Activated naive CD4-positive, alpha-beta T cell treated with anti-CD3 and anti-CD28 coated beads, Interleukin-2, amount 50 U/mL, for 24 hours (primary cell): ENCODE results near the gene TMEM91.
A peak's percentile ranks its signal among the peaks of the same experiment; 100 is the strongest.
"Not testable (repeated sequence)": the region's sequence is repeated elsewhere in the genome, so short reads cannot be mapped to it uniquely, and the experiment has no call there.

Source experiments
- H3K27ac Mint-ChIP-seq: one replicate; pipeline ENCODE4 v1.8.0; 2021; ENCODE audit warnings: mild to moderate bottlenecking, mixed read lengths
- H3K27me3 Mint-ChIP-seq: one replicate; pipeline ENCODE4 v1.8.0; 2021; ENCODE audit warnings: mixed read lengths
- H3K36me3 Mint-ChIP-seq: one replicate; pipeline ENCODE4 v1.8.0; 2021; ENCODE audit warnings: mixed read lengths
- H3K4me1 Mint-ChIP-seq: one replicate; pipeline ENCODE4 v1.8.0; 2021; ENCODE audit warnings: mixed read lengths
- H3K4me3 Mint-ChIP-seq: one replicate; pipeline ENCODE4 v1.8.0; 2021; ENCODE audit warnings: mild to moderate bottlenecking, mixed read lengths
- H3K9me3 Mint-ChIP-seq: one replicate; pipeline ENCODE4 v1.8.0; 2021; ENCODE audit warnings: mixed read lengths

Gene TMEM91

GRCh38 chr19:41363371-41363752 is 13.0 kb upstream of the TMEM91 start:
- H3K27me3 Mint-ChIP-seq, result no peaks in the 10 kb centered on the region
- H3K9me3 Mint-ChIP-seq, result no peaks in the 10 kb centered on the region
- peaks cover 40% of the 10 kb centered on the region for H3K4me1 Mint-ChIP-seq
- peaks cover 3% of the 10 kb centered on the region for H3K36me3 Mint-ChIP-seq
- H3K4me3 Mint-ChIP-seq, result peak overlapping the region; percentile 97
- peak overlapping the region; percentile 100 for H3K27ac Mint-ChIP-seq

GRCh38 chr19:41363753-41364523 is 12.4 kb upstream of the TMEM91 start, which contains the start of gene B9D2:
Gene B9D2 (minus strand): TSS chr19:41364149. CDS start chr19:41363519, 630 bp downstream.
- Mint-ChIP-seq H3K4me1 (peaks cover 37% of the 10 kb centered on the region), H3K9me3 (no peaks in the 10 kb centered on the region), H3K36me3 (peaks cover 3% of the 10 kb centered on the region), H3K4me3 (peak within 1 kb of the TSS; percentile 97), H3K27me3 (no peaks in the 10 kb centered on the region), H3K27ac (peak within 1 kb of the TSS; percentile 100)

DNA sequence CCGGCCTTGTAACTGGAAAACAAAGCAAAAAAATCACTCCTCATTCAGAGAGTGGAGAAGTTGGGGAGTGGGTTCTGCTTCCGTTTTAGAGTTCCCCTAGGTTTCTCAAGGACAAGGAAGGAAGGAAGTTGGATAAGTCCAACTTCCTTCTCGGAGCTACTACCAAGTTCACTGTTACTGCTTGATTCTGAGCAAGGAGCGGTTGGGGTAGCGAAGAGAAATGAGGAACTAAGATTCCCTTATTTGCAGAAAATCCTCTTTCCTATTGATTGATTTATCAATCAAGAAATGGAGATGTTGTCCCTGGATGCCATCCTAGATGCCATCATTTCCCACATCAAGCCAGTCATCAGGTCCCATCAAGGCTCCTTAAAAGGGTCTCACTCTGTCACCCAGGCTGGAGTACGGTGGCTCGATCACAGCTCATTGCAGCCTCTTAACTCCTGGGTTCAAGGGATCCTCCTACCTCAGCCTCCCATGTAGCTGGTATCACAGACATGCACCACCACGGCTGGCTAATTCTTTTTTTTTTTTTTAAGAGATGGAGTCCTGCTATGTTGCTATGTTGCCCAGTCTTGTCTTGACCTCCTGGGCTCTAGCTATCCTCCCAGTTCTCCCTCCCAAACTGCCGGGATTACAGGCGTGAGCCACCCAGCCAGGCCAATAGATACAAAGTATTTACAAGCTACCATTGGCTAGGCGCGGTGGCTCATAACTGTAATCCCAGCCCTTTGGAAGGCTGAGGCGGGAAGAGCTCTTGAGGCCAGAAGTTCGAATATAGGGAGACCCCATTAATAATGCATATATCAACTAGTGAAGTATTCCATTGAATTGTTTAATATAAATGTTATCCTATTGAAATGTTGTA is 11.6 kb upstream of the TMEM91 start:
- peaks cover 36% of the 10 kb centered on the region for H3K4me1 Mint-ChIP-seq
- peak overlapping the region; percentile 100 for H3K27ac Mint-ChIP-seq
- peaks cover 3% of the 10 kb centered on the region for H3K36me3 Mint-ChIP-seq
- H3K9me3 Mint-ChIP-seq, result no peaks in the 10 kb centered on the region
- H3K27me3 Mint-ChIP-seq, result no peaks in the 10 kb centered on the region
- peak overlapping the region; percentile 97 for H3K4me3 Mint-ChIP-seq

DNA sequence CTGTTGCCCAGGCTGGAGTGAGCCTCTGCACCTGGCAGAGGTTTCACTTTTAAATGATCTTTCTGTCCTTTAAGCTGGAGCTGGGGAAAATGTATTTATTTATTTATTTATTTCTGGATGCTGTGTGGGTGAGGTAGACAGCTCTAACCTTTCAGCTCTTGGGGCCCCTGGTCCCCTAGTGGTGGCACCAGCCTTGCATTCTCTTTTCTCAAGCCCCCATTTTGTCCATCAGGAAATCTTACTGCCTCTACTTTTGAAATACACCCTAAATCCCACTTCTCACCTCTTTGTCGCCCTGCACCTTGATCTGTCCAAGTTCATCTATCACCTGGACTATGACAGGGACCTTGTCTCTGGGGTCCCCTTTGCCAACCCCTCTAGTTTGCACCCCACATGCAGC is 10.2 kb upstream of the TMEM91 start:
- Mint-ChIP-seq H3K36me3 (peaks cover 3% of the 10 kb centered on the region), H3K4me1 (peaks cover 31% of the 10 kb centered on the region), H3K9me3 (no peaks in the 10 kb centered on the region), H3K4me3 (peak overlapping the region; percentile 47), H3K27ac (no peak overlapping the region), H3K27me3 (no peaks in the 10 kb centered on the region)

DNA sequence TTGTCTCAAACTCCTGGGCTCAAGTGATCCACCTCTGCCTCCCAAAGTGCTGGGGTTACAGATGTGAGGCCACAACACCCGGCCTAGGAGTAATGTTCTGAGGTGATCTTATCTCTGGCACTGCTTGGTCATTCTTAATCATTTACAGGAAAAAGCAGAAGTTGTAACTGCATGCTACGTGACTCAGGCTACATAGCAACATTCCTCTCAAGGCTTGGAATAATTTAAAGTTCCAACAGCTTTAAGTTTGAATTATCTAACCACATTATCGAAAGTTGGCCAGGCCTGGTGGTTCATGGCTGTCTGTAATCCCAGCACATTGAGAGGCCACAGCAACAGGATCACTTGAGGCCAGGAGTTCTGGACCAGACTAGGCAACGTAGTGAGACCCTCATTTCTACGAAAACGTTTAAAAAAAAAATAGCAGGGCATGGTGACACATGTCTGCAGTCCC is 8.5 kb upstream of the TMEM91 start:
- Mint-ChIP-seq H3K27me3 (no peaks in the 10 kb centered on the region), H3K9me3 (no peaks in the 10 kb centered on the region)

DNA sequence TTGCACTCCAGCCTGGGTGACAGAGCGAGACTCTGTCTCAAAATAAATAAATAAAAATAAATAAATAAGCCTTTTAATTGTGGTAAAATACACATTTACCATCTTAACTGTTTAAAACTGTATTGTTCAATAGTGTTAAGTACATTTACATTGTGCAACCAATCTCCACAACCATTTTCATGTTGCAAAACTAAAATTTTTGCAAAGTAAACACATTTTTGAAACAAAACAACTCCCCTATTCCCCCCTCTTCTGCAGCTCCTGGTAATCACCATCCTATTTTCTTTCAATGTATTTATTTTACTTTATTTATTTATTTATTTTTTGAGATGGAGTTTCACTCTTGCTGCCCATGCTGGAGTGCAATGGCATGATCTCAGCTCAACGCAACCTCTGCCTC is 6.6 kb upstream of the TMEM91 start:
- H3K4me3 Mint-ChIP-seq, result no peak overlapping the region
- peaks cover 3% of the 10 kb centered on the region for H3K36me3 Mint-ChIP-seq
- no peaks in the 10 kb centered on the region for H3K9me3 Mint-ChIP-seq
- H3K27ac Mint-ChIP-seq, result no peak overlapping the region
- H3K27me3 Mint-ChIP-seq, result no peaks in the 10 kb centered on the region
- H3K4me1 Mint-ChIP-seq, result peaks cover 9% of the 10 kb centered on the region

More for the DNA sequence above, 8.5 kb upstream of the TMEM91 start:
- Mint-ChIP-seq H3K27ac (no peak overlapping the region), H3K4me1 (peaks cover 24% of the 10 kb centered on the region), H3K4me3 (no peak overlapping the region), H3K36me3 (peaks cover 3% of the 10 kb centered on the region)

DNA sequence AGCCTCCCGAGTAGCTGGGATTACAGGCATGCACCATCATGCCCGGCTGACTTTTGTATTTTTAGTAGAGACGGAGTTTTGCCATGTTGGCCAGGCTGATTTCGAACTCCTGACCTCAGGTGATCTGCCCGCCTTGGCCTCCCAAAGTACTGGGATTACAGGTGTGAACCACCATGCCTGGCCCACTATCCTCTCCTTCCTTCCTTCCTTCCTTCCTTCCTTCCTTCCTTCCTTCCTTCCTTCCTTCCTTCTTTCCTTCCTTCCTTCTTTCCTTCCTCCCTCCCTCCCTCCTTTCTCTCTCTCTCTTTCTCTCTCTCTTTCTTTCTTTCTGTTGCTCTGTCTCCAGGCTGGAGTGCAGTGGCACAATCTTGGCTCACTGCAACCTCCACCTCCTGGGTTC is 5.2 kb upstream of the TMEM91 start:
- H3K27me3 Mint-ChIP-seq, H3K36me3 Mint-ChIP-seq, H3K9me3 Mint-ChIP-seq, H3K4me3 Mint-ChIP-seq, H3K27ac Mint-ChIP-seq: not testable (repeated sequence)
- H3K4me1 Mint-ChIP-seq, result peaks cover 11% of the 10 kb centered on the region

DNA sequence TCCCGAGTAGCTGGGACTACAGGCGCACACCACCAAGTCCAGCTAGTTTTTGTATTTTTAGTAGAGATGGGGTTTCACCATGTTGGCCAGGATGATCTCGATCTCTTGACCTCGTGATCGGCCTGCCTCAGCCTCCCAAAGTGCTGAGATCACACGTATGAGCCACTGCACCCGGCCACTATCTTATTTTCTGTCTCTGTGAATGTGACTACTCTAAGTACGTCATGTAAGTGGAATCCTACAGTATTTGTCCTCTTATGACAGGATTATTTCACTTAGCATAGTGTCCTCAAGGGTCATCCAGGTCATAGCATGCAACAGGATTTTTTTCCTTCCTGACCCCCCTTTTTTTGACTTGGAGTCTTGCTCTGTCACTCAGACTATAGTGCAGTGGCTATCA is 4.8 kb upstream of the TMEM91 start:
- Mint-ChIP-seq H3K4me1 (peaks cover 9% of the 10 kb centered on the region), H3K36me3 (no peaks in the 10 kb centered on the region), H3K4me3 (no peak overlapping the region), H3K27ac (no peak overlapping the region), H3K9me3 (no peaks in the 10 kb centered on the region), H3K27me3 (no peaks in the 10 kb centered on the region)

DNA sequence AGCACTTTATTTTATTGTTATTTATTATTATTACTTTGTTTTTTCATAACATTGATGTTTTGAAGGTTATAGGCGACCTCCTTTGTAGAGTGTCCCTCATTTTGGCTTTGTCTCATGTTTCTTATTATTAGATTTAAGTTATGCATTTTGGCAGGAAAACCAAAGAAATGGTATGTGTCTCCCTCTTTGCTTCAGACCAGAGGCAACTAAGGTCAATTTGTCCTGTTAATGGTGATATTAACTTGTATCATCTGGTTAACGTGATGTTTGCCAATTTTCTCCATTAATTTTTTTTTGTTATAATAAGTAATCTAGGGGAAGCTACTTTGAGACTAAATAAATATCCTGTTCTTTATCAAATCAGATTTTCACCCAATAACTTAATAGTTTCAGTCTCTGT is 3.8 kb upstream of the TMEM91 start:
- Mint-ChIP-seq H3K27me3 (no peaks in the 10 kb centered on the region), H3K4me1 (peaks cover 15% of the 10 kb centered on the region)

DNA sequence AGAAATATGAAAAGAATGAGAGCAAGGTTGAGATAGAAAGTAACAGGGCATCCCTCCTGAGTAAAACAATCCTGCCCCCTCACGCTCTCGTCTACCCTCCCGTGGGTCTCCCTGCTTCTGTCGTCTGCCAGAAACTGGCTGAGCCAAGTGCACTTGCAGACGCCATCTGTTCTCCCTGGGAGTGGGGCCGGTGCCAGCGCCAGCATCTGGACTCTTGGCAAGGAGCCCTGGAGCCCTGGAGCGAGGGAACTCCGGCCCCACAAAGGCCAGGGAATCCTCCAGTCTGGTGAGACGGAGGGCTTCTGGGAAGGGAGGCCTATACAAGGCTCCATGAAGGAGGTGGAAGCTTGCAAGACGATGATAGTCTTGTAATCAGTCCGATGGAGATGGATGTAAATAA is 2.3 kb upstream of the TMEM91 start:
- peaks cover 19% of the 10 kb centered on the region for H3K4me1 Mint-ChIP-seq
- H3K9me3 Mint-ChIP-seq, result no peaks in the 10 kb centered on the region
- no peak overlapping the region for H3K27ac Mint-ChIP-seq
- no peaks in the 10 kb centered on the region for H3K27me3 Mint-ChIP-seq
- no peaks in the 10 kb centered on the region for H3K36me3 Mint-ChIP-seq
- no peak overlapping the region for H3K4me3 Mint-ChIP-seq

More for the DNA sequence above, 3.8 kb upstream of the TMEM91 start:
- Mint-ChIP-seq H3K36me3 (no peaks in the 10 kb centered on the region), H3K27ac (no peak overlapping the region), H3K9me3 (no peaks in the 10 kb centered on the region), H3K4me3 (no peak overlapping the region)

- Mint-ChIP-seq H3K36me3 (no peaks in the 10 kb centered on the region), H3K9me3 (no peaks in the 10 kb centered on the region), H3K27me3 (no peaks in the 10 kb centered on the region), H3K27ac (peak overlapping the region; percentile 78), H3K4me1 (peaks cover 19% of the 10 kb centered on the region), H3K4me3 (peak overlapping the region; percentile 75)
Measured at GRCh38 chr19:41376998-41377365, 649 bp downstream of the TMEM91 start.

- Mint-ChIP-seq H3K27ac (no peak overlapping the region), H3K9me3 (no peaks in the 10 kb centered on the region), H3K36me3 (peaks cover 1% of the 10 kb centered on the region), H3K27me3 (no peaks in the 10 kb centered on the region), H3K4me1 (peaks cover 19% of the 10 kb centered on the region), H3K4me3 (peak overlapping the region; percentile 3)
Measured at GRCh38 chr19:41377977-41378709, 1.8 kb downstream of the TMEM91 start.

- not testable (repeated sequence) for H3K9me3 Mint-ChIP-seq, H3K27me3 Mint-ChIP-seq, H3K36me3 Mint-ChIP-seq, H3K4me3 Mint-ChIP-seq, H3K27ac Mint-ChIP-seq
- peaks cover 14% of the 10 kb centered on the region for H3K4me1 Mint-ChIP-seq
Measured at GRCh38 chr19:41381536-41381935, 5.2 kb downstream of the TMEM91 start.

DNA sequence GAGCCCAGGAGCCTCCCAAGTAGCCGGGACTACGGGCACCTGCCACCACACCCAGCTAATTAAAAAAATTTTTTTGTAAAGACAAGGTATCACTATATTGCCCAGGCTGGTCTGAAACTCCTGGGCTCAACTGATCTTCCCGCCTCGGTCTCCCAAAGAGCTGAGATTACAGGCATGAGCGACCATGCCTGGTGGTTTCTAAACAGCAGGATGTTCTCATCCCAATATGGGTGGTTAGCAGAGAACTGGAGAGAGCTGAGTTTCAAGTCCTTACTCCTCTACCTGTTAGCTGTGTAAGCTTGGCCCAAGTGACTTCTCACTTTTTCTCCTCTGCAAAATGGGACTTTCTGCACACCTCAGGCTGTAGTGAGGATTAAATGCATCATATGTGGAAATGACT is 8.0 kb downstream of the TMEM91 start:
- Mint-ChIP-seq H3K9me3 (no peaks in the 10 kb centered on the region), H3K4me3 (no peak overlapping the region)

GRCh38 chr19:41386442-41386841 is 10.1 kb downstream of the TMEM91 start:
- Mint-ChIP-seq H3K4me3 (no peak overlapping the region), H3K9me3 (no peaks in the 10 kb centered on the region), H3K4me1 (no peaks in the 10 kb centered on the region), H3K27me3 (no peaks in the 10 kb centered on the region), H3K36me3 (peaks cover 7% of the 10 kb centered on the region), H3K27ac (no peak overlapping the region)

More for the DNA sequence above, 8.0 kb downstream of the TMEM91 start:
- no peaks in the 10 kb centered on the region for H3K27me3 Mint-ChIP-seq
- H3K36me3 Mint-ChIP-seq, result peaks cover 7% of the 10 kb centered on the region
- no peak overlapping the region for H3K27ac Mint-ChIP-seq
- no peaks in the 10 kb centered on the region for H3K4me1 Mint-ChIP-seq
